Spinal cord (tissue), 10 donors: ENCODE measurements around the gene DSCAML1. TPM values are rescaled to one million over a fixed set of nuclear protein-coding genes. Genes with fewer than 3 reads are reported as not detected.

Experiments
- DNase-seq, 6 donors: peaks; one replicate each; pipeline versions ENCODE4 v3.0.0 to v3.0.0-alpha.2; 2013 to 2015; ENCODE audit warnings: low spot score in 6 of 6, low read depth in 4 of 6
- H3K27ac ChIP-seq: one replicate; pipeline ENCODE4 v1.5.1; 2013; ENCODE audit warnings: low read depth, low read length, control low read depth
- H3K27me3 ChIP-seq: one replicate; pipeline ENCODE4 v1.6.1; 2013; ENCODE audit warnings: low read length; ENCODE audit not compliant: control insufficient read depth, insufficient read depth
- H3K36me3 ChIP-seq: one replicate; pipeline ENCODE4 v1.6.1; 2013; ENCODE audit warnings: low read length; ENCODE audit not compliant: control insufficient read depth, insufficient read depth
- H3K4me1 ChIP-seq: one replicate; pipeline ENCODE4 v1.6.1; 2013; ENCODE audit warnings: low read length; ENCODE audit not compliant: control insufficient read depth, insufficient read depth
- H3K4me3 ChIP-seq: one replicate; pipeline ENCODE4 v1.5.1; 2013; ENCODE audit warnings: low read depth, low read length, control low read depth
- H3K9me3 ChIP-seq: one replicate; pipeline ENCODE4 v1.6.1; 2013; ENCODE audit warnings: low read length; ENCODE audit not compliant: control insufficient read depth, insufficient read depth
- WGBS: methylation state at CpG from one replicate; pipeline ENCODE4 v1.1.5; 2013; ENCODE audit warnings: missing lambda C conversion rate; ENCODE audit not compliant: insufficient coverage; 5-methylcytosine and 5-hydroxymethylcytosine counted together
- polyA plus RNA-seq, 2 donors: library from polyadenylated mRNA; unstranded; fragments of 120-200 nt; gene quantifications; one replicate each; pipeline ENCODE4 v1.2.1, GENCODE V29; 2013; ENCODE audit not compliant: insufficient read length in 2 of 2
- total RNA-seq, 2 donors: library from RNA; depleted of rRNA in 1 of 2; stranded (reverse); fragments of 120-200 nt in 1 of 2; fragments of >200 nt in 1 of 2; gene quantifications; one replicate each; pipeline versions ENCODE4 v1.2.3 to v1.2.4, GENCODE V29; 2013 to 2014
- donor health status: healthy.

The DSCAML1 gene
- total and polyA plus RNA-seq, 4 donors = 3.5 to 14.4 (median 8.2) TPM

- H3K27ac ChIP-seq = no peak overlapping the region
- 89% methylated on average over 13 of the region's 21 CpGs for WGBS
Observed at GRCh38 chr11:117515892-117516787, 280.9 kb downstream of the DSCAML1 start.

GRCh38 chr11:117514256-117514655 is 282.8 kb downstream of the DSCAML1 start:
- no peaks in the 10 kb centered on the region for H3K9me3 ChIP-seq
- H3K27me3 ChIP-seq = no peaks in the 10 kb centered on the region
- H3K4me1 ChIP-seq = peaks cover 39% of the 10 kb centered on the region
- H3K36me3 ChIP-seq = peaks cover 29% of the 10 kb centered on the region
- no peak overlapping the region for H3K27ac ChIP-seq
- H3K4me3 ChIP-seq = no peak overlapping the region
- WGBS = 80% methylated on average over 1 of the region's 4 CpGs
- DNase-seq = no peak

More at GRCh38 chr11:117515892-117516787, 280.9 kb downstream of the DSCAML1 start:
- Histone ChIP-seq H3K27me3 (no peaks in the 10 kb centered on the region), H3K4me1 (peaks cover 36% of the 10 kb centered on the region), H3K36me3 (peaks cover 35% of the 10 kb centered on the region), H3K9me3 (no peaks in the 10 kb centered on the region), H3K4me3 (no peak overlapping the region)
- DNase-seq = no peak

- no peaks in the 10 kb centered on the region for H3K9me3 ChIP-seq
- DNase-seq = no peak
- peaks cover 41% of the 10 kb centered on the region for H3K4me1 ChIP-seq
- no peak overlapping the region for H3K4me3 ChIP-seq
- 94% methylated on average over 4 of the region's 5 CpGs for WGBS
- H3K27me3 ChIP-seq = no peaks in the 10 kb centered on the region
- H3K36me3 ChIP-seq = peaks cover 29% of the 10 kb centered on the region
- H3K27ac ChIP-seq = no peak overlapping the region
Observed at GRCh38 chr11:117513666-117514065, 283.4 kb downstream of the DSCAML1 start.

DNA sequence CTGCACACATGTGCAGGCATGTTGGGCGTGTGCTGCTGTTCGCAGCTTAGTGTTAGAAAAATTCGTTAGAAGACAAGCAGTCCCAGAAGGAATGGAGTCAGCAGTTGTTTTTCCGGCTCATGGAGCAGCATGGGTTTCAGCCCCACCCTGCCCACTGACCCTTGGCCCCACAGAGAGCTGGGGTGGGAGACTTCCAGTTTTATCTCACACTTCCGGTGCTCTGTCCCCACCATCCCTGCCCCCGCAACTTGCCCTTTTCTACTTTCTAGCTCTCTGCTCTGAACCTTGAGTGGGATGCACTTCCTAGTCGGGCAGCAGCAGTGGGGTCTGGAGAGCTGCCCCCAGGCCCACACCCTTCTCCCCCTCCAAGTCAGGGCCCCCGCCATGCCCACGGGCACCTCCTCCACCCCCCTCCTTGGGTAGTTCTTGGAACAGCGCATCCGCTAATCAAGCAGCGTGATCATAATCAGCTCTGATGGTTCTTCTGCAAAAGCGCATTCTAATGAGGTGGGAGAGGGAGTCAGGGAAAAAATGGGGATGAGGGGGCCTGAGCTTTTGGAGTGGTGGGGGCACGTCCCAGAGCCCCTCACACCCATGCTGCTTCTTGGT is 285.0 kb downstream of the DSCAML1 start:
- no peaks in the 10 kb centered on the region for H3K9me3 ChIP-seq
- 43% methylated on average over 9 of the region's 14 CpGs for WGBS
- peak in 2 of 6 donors; percentile 24 to 40 for DNase-seq

GRCh38 chr11:117511483-117511930 is 285.5 kb downstream of the DSCAML1 start:
- Histone ChIP-seq H3K27me3 (no peaks in the 10 kb centered on the region), H3K4me1 (peaks cover 38% of the 10 kb centered on the region), H3K9me3 (no peaks in the 10 kb centered on the region), H3K4me3 (no peak overlapping the region), H3K36me3 (peaks cover 17% of the 10 kb centered on the region), H3K27ac (no peak overlapping the region)
- 70% methylated on average over 8 of the region's 8 CpGs for WGBS
- peak in 1 of 6 donors; percentile 34 for DNase-seq

More for the DNA sequence above, 285.0 kb downstream of the DSCAML1 start:
- Histone ChIP-seq H3K4me1 (peaks cover 38% of the 10 kb centered on the region), H3K27ac (no peak overlapping the region), H3K4me3 (no peak overlapping the region), H3K36me3 (peaks cover 20% of the 10 kb centered on the region), H3K27me3 (no peaks in the 10 kb centered on the region)

GRCh38 chr11:117510646-117511045 is 286.4 kb downstream of the DSCAML1 start:
- WGBS = no CpG with 5 or more reads among the region's 3 CpGs
- no peaks in the 10 kb centered on the region for H3K27me3 ChIP-seq
- H3K36me3 ChIP-seq = peaks cover 9% of the 10 kb centered on the region
- H3K9me3 ChIP-seq = no peaks in the 10 kb centered on the region
- no peak overlapping the region for H3K4me3 ChIP-seq
- peaks cover 38% of the 10 kb centered on the region for H3K4me1 ChIP-seq
- no peak for DNase-seq
- H3K27ac ChIP-seq = no peak overlapping the region

DNA sequence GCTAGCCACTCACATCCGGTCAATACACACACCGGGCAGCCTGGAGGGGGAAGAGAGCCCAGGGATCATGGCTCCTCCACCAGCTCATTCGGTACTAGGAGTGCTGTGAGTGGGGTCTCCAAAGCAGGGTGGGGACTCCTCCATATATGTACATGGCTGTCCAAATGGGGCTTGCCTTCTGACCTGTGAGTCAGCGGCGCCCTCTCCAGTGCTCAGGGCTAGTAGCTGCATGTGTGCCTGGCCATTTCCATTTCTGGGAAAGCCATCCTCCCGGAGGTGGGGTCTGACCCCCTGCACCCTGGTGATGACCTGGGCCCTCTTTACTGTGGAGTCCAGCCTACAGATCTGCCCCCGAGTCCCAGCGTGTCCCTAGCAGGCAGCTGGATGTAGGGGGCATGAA is 287.5 kb downstream of the DSCAML1 start:
- no peak overlapping the region for H3K27ac ChIP-seq
- WGBS = 89% methylated on average over 7 of the region's 8 CpGs
- no peaks in the 10 kb centered on the region for H3K9me3 ChIP-seq
- no peak overlapping the region for H3K4me3 ChIP-seq
- no peak for DNase-seq
- peaks cover 17% of the 10 kb centered on the region for H3K36me3 ChIP-seq
- no peaks in the 10 kb centered on the region for H3K27me3 ChIP-seq
- peaks cover 38% of the 10 kb centered on the region for H3K4me1 ChIP-seq

DNA sequence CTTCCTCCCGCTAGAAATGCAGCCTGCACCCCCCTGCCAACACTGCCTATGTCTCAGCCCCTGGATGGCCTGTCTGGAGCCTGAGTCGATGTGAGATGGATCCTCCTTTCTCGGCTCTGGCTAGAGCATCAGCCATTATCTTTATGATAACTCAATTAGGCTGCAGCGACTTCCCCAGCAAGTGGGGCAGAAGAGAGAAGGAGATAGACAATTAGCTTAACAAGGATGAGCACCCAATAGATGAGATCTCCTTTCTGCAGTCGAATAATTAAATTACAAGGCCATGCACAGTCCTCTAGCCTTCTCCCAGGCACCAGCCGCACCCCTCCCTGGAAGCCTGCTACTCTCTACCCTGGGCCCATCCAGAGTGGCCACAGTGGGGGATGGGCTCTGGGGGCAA is 290.0 kb downstream of the DSCAML1 start:
- Histone ChIP-seq H3K4me3 (no peak overlapping the region), H3K27me3 (no peaks in the 10 kb centered on the region), H3K4me1 (peaks cover 32% of the 10 kb centered on the region), H3K9me3 (no peaks in the 10 kb centered on the region), H3K36me3 (peaks cover 25% of the 10 kb centered on the region), H3K27ac (no peak overlapping the region)
- peak in 1 of 6 donors; percentile 46 for DNase-seq
- WGBS = 80% methylated on average over 1 of the region's 6 CpGs

GRCh38 chr11:117505285-117505970 is 291.6 kb downstream of the DSCAML1 start:
- Histone ChIP-seq H3K4me3 (no peak overlapping the region), H3K9me3 (no peaks in the 10 kb centered on the region), H3K4me1 (peaks cover 28% of the 10 kb centered on the region), H3K27me3 (no peaks in the 10 kb centered on the region), H3K27ac (no peak overlapping the region), H3K36me3 (peaks cover 29% of the 10 kb centered on the region)
- peak in 1 of 6 donors; percentile 36 for DNase-seq
- 86% methylated on average over 27 of the region's 27 CpGs for WGBS
